ENCODE data around the gene IQCM.
A peak's percentile ranks its signal among the peaks of the same experiment; 100 is the strongest.

The IQCM gene

GRCh38 chr4:149815743-149816142, at the start of gene IQCM:
Gene IQCM, minus strand, starts transcription at chr4:149815843. Its CDS starts 73,152 bp downstream, at chr4:149742691.
- DNase-seq = no peak

DNA sequence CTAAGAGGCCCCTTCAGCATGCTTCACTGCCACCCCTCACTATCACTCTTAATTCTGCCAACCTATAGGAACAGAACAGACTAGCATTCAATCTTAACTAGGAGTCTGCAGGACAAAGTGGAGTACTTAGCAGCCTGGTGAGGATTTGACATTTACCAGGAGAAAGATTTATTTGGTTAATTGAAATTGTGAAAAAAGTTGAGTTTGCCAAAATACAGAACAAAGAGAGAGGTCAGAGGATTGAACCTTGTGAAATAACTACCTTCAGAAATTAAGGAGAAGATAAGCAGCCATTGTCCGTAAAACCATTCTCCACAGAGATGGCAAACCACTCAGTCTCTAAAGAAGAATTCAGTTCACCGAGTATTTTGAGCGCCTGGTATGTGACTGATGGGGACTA, 41.8 kb upstream of the IQCM start:
- DNase-seq = no peak

DNA sequence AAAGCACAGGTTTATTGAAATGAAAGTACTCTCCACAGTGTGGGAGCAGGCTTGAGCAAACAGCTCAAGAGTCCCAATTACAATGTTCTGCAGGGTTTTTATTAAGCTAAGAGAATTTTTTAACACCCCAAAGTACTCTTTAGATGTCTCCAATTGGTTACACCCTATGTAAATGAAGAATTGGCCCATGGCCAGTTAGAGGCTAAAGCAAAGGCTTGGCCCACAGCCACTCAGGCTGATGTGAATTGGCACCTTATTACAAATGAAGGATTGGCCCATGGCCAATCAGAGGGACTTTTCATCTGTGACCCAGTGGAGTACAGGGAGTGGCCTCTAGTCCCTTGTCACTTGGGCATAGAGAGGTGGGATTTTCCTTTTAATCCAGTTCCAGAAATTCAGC, 30.1 kb upstream of the IQCM start:
- DNase-seq = no peak

DNA sequence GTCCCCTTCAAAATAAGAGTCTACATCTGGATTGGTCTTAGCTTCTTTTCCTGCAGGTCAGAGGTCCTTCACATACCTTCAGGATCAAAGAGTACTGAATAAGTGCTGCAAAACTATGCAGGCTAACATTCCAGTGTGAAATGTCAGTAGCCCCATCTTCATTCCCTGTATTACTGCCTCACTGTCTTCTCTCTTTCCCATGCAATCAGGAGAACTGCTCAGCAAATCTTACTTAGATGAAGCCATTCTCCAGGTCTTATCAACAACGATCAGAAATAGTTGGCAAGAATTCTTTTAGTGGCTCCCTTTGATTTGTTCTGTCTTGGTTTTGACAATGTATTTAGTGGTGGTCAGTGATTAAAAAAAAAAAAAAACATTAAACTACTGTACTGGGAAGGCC, 26.0 kb upstream of the IQCM start:
- DNase-seq = peak; percentile 26

DNA sequence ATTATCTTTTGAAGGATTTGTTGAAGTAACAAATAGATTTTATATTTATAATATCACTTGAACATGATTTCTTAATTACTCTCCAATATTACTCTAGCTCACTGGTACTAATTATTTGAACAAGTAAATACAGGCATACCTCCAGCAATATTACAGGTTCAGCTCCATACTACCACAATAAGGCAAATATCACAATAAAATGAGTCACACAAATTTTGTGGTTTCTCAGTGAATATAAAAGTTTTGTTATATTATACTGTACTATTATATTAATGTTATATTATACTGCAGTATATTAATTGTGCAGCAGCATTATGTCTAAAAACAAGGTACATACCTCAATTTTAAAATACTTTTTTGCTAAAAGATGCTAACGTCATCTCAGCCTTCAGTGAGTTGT, 22.4 kb upstream of the IQCM start:
- DNase-seq = no peak

GRCh38 chr4:149836546-149836945, 20.9 kb upstream of the IQCM start:
- DNase-seq = peak; percentile 54

DNA sequence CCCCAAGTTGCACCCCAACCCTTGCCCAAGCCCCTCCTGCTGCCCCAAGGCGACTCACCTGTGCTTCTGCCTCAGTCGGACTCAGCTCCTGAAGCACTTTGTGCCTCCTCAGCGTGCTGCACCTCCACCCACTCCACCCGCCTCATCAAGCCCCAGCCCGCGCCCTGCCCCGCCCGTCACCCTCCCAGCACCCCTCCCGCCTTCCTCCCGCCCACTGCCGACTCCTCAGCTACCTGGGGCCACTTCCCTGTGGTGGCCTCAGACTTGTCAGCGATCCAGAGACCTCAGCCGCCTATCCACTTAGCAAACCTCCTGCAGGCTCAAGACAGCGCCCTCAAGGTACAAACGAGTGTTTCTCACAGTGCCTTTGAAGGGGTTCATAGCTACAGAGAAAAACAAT, 19.6 kb upstream of the IQCM start:
- DNase-seq = no peak

DNA sequence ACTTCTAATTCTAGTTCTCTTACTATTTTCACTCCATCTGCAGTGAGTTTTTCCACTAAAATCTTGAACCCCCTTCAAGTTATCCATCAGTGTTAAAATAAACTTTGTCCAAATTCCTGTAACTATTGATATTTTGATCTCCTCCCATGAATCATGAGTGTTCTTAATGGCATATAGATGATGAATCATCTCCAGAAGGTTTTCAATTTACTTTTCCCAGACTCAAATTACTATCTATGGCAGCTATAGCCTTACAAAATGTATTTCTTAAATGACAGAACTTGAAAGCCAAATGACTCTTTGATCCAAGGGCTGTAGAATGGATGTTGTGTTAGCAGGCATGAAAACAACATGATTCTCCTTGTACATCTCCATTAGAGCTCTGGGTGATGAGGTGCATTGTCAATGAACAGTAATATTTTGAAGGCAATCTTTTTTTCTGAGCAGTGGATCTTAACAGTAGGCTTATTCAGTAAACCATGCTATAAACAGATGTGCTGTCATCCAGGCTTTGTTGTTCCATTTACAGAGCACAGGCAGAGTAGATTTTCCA, 16.1 kb upstream of the IQCM start:
- DNase-seq = no peak

DNA sequence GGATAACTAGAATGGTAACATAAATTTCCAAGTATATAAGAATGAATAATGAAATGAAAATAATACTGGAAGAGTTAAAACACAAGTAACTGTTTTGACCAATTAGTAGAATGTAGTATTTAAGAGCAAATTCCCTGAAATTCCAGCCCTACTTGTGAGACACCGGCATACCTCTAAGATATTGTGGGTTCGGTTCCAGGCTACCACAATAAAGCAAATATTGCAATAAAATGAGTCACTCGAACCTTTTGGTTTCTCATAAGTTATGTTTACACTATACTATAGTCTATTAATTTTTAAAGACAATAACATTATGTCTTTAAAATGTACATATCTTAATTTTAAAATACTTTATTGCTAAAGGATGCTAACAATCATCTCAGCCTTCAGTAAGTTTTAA, 15.2 kb upstream of the IQCM start:
- DNase-seq = peak; percentile 11

DNA sequence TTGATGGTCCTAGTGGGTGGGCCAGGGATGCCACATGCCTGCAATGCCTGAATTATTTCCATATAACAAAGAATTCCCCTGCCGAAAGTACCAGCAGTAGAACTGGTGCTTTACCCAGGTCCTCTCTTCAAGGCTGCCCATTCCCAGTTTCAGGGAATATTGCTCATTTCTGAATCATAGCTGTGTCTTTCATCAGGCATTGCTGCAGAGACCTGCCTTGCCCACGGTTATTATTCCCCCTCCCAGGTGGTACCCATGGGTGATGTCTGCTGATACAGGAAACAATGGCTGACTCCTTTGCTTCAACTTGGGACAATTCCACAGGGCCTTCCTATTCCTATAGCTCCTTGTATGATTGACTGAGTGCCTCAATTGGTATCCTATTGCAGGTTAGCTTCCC, 9.7 kb upstream of the IQCM start:
- DNase-seq = no peak

- peak; percentile 93 for DNase-seq
These were observed 8.2 kb upstream of the IQCM start for GRCh38 chr4:149823769-149824221.

DNA sequence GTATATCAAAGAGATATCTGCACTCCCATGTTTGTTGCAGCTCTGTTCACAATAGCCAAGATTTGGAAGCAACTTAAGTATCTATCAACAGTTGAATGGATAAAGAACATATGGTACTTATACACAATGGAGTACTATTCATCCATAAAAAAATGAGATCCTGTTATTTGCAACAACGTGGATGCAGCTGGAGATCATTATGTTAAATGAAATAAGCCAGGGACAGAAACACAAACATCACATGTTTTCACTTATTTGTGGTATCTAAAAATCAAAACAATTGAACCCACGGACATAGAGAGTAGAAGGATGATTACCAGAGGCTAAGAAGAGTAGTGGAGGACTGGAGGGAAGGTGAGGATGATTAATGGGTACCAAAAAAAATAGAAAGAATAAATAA, 14.2 kb downstream of the IQCM start:
- no peak for DNase-seq

- no peak for DNase-seq
These were observed 16.1 kb downstream of the IQCM start for GRCh38 chr4:149799546-149799945.

DNA sequence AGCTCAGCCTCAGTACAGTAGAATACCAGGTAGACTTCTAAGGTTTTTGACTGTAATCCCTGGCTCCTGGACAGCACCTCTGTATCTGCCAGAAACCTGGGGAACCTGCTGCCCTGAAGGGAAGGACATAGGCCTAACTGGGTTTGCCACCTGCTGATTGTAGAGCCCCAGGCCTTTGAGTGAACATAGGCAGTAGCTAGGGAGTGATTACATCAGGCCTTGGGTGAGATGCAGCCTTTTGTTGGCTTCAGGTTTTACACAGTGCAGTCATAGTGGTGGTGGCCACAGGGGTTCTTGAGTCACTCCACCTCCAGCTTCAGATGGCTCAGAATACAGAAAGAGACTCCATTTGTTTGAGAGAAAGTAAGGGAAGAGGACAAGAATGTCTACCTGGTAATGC, 19.3 kb downstream of the IQCM start:
- DNase-seq = no peak

DNA sequence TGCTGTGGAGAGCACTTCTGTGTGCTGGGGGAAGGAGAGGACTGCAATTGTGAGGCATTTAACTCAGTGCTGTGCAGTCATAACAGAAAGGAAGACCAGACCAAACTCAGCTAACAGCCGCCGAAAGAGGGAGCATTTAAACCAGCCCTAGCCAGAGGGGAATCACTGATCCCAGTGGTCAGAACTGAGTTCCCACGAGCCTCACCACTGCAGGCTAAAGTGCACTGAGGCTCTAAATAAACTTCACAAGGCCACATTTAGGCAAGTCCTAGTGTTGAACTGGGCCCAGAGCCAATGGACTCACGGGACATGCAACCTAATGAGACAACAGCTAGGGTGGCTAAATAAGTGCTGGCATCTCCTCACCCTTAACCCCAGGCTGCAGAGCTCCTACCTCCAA, 20.4 kb downstream of the IQCM start:
- no peak for DNase-seq

DNA sequence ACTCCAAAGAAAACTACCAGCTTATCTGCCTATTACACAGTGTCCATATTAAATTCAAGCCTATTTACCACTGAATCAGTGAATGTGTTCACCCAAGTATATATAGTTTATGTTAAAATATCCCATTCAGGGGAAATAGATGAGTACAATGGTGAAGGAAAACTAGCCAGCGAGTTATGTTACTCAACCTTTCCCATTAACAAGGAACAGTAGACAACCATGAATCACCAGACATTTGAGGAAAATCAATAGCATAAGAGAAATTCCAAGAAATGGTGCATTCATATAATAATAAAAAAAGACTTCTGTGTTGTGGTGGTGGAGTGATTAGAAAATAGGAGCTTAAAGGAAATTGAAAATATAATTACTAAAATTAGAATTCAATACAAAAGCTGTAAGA, 21.3 kb downstream of the IQCM start:
- DNase-seq = no peak

DNA sequence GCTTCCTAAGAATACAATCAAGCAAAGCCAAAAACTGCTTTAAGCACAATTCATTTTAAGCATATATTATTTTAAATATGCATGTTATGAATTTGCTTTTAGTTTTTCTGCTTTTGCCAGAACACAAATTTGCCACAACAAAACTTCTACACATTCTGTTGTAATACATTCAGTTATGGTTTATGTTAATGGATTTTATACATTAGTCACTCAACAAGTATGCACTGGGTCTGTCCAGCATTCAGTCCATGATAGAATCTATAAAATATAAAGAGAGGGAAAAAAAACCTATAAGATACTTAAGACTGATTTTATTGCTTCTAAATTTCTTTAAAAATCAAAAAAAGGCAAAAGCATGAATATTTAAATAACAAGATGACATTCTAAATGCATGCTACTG, 22.2 kb downstream of the IQCM start:
- peak; percentile 38 for DNase-seq

GRCh38 chr4:149791851-149792250, 23.8 kb downstream of the IQCM start:
- peak; percentile 31 for DNase-seq

- DNase-seq = peak; percentile 39
These were observed 25.3 kb downstream of the IQCM start for GRCh38 chr4:149790172-149790907.

- no peak for DNase-seq
These were observed 27.3 kb downstream of the IQCM start for GRCh38 chr4:149788300-149788699.

GRCh38 chr4:149785696-149786431, 29.8 kb downstream of the IQCM start:
- DNase-seq = no peak

DNA sequence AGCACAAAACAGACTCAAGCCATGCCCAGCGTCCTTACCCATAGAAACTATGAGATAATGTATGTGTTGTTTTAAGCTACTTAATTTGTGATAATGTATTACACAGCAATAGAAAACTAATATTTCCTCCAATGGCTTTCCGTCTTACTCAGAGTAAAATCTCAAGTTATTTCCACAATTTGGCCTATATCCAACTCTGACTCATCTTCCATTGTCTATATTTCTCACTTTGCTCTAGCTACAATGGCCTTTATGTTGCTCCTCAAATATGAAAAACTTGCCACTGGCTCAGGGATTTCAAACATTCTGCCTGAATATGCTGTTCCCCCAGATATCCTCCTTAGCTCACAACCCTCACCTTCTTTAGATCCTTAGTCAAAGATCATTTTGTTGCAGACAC, 31.6 kb downstream of the IQCM start:
- peak; percentile 37 for DNase-seq

GRCh38 chr4:149781150-149781549, 34.5 kb downstream of the IQCM start:
- DNase-seq = peak; percentile 74

- no peak for DNase-seq
These were observed 47.2 kb downstream of the IQCM start for GRCh38 chr4:149768477-149768876.

All from fibroblast of skin of right quadriceps (primary cell).